ENCODE results near the gene LYRM2. TPM values are rescaled to one million over a fixed set of nuclear protein-coding genes. Genes with fewer than 3 reads are reported as not detected.

Gene LYRM2
- total RNA-seq, 2 experiments from 2014 or later, result 12.3 to 16.3 TPM

DNA sequence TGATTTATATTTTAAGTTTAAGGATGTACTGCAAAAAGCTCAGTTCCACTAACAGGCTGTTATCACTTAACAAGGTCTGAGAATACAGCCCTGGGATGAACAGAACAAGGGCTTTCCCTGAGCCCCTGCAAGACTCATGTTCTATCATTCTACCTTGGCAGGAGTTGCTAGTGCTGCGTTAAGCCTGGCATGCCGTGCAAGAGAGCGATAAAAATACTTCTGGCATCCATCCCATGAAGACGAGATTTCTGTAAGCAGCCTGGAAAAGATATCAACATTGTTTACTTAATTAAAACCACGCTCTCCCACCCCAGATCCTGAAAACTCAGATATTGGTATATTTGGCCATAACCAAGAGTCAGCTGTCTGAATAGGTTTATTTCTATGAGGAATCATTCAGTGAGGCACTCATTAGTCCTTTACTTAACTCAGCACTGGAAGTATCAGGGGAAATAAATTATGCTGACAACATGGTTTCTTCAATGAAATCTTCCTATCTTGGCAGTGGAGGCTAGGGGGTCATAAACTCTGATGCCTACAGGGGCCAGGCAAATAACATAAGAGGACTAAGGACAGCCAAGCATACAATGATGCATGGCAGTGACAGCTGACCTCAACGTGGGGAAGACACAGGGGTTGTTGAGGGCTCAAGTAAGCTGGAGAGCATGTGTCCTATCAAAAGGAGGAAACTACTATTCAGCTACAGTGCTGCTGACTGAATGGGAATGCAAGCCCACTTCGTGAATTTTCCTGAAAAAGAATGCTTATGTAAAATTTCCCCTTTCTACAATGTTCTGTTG is 37.6 kb upstream of the LYRM2 start:
- Mint-ChIP-seq H3K9me3 (no peaks in the 10 kb centered on the region), H3K36me3 (ENCODE audit: low read depth) (peaks cover 95% of the 10 kb centered on the region), H3K4me3 (no peak overlapping the region), H3K27me3 (no peaks in the 10 kb centered on the region), H3K27ac (no peak overlapping the region), H3K4me1 (ENCODE audit: low read depth) (no peaks in the 10 kb centered on the region)
- intact Hi-C loops (cut with DNase I, micrococcal nuclease), result no loop called here
- CTCF ChIA-PET, result no interaction called here
- Histone ChIP-seq H3K4me3 (ENCODE audit: low read length) (no peak overlapping the region), H3K27me3 (ENCODE audit: control insufficient read depth in 1 of 2, insufficient read depth in 2 of 2, low read length in 2 of 2) (no peaks in the 10 kb centered on the region), H3K4me1 (ENCODE audit: insufficient read depth, low read length) (no peaks in the 10 kb centered on the region), H3K36me3 (ENCODE audit: insufficient read depth, low read length) (peaks cover 97% of the 10 kb centered on the region), H3K27ac (ENCODE audit: low read depth in 1 of 2, low read length in 2 of 2) (no peak overlapping the region), H3K9me3 (ENCODE audit: control insufficient read depth in 1 of 2, insufficient read depth in 1 of 2, low read length in 2 of 2) (no peaks in the 10 kb centered on the region)
- TF ChIP-seq, protein P1, sequence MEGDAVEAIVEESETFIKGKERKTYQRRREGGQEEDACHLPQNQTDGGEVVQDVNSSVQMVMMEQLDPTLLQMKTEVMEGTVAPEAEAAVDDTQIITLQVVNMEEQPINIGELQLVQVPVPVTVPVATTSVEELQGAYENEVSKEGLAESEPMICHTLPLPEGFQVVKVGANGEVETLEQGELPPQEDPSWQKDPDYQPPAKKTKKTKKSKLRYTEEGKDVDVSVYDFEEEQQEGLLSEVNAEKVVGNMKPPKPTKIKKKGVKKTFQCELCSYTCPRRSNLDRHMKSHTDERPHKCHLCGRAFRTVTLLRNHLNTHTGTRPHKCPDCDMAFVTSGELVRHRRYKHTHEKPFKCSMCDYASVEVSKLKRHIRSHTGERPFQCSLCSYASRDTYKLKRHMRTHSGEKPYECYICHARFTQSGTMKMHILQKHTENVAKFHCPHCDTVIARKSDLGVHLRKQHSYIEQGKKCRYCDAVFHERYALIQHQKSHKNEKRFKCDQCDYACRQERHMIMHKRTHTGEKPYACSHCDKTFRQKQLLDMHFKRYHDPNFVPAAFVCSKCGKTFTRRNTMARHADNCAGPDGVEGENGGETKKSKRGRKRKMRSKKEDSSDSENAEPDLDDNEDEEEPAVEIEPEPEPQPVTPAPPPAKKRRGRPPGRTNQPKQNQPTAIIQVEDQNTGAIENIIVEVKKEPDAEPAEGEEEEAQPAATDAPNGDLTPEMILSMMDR (IDR thresholded peaks at IDR 0.05), result no peak
- no peak for ATAC-seq (ENCODE audit: poor library complexity)
- POLR2A ChIA-PET, result no interaction called here
- no peak for DNase-seq

DNA sequence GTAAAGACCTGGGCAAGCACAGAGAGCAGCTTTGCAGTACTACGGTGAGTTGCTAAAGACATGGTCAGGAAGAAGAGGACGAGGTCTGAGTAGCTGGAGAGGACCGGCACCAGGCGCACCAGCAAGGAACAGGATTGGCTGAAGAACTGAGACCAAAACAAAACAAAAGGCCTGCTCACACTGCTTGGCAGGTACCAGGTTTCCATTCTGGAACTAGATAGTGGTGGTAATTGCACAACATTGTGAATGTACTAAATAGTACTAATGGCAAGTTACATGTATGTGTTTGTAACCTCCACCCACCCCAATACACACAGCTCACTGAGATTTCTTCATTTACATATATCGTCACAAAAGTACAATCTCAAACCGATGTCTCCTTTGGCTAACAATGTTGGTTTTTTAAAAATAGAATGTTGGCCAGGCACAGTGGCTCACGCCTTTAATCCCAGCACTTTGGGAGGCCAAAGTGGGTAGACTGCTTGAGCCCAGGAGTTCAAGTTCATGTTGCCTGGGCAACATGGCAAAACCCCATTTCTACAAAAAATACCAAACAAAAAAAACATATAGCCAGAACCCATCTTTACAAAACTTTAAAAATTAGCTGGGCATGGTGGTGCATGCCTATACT is 32.5 kb upstream of the LYRM2 start:
- peaks cover 93% of the 10 kb centered on the region for H3K36me3 ChIP-seq (ENCODE audit: insufficient read depth, low read length)
- H3K4me3 ChIP-seq (ENCODE audit: low read length), result no peak overlapping the region
- ChIA-PET POLR2A (no interaction called here), CTCF (no interaction called here)
- H3K27me3 ChIP-seq (ENCODE audit: control insufficient read depth in 1 of 2, insufficient read depth in 2 of 2, low read length in 2 of 2), result no peaks in the 10 kb centered on the region
- H3K36me3 Mint-ChIP-seq (ENCODE audit: low read depth), result peaks cover 97% of the 10 kb centered on the region
- no peak overlapping the region for H3K27ac ChIP-seq (ENCODE audit: low read depth in 1 of 2, low read length in 2 of 2)
- DNase-seq (no peak), ATAC-seq (ENCODE audit: poor library complexity) (no peak)
- no peak overlapping the region for H3K27ac Mint-ChIP-seq
- no peaks in the 10 kb centered on the region for H3K4me1 ChIP-seq (ENCODE audit: insufficient read depth, low read length)
- intact Hi-C loops (cut with DNase I, micrococcal nuclease), result no loop called here
- no peaks in the 10 kb centered on the region for H3K27me3 Mint-ChIP-seq
- H3K9me3 ChIP-seq (ENCODE audit: control insufficient read depth in 1 of 2, insufficient read depth in 1 of 2, low read length in 2 of 2), result no peaks in the 10 kb centered on the region
- H3K9me3 Mint-ChIP-seq, result no peaks in the 10 kb centered on the region
- no peaks in the 10 kb centered on the region for H3K4me1 Mint-ChIP-seq (ENCODE audit: low read depth)
- TF ChIP-seq, protein P1 (IDR thresholded peaks at IDR 0.05), result no peak
- no peak overlapping the region for H3K4me3 Mint-ChIP-seq

DNA sequence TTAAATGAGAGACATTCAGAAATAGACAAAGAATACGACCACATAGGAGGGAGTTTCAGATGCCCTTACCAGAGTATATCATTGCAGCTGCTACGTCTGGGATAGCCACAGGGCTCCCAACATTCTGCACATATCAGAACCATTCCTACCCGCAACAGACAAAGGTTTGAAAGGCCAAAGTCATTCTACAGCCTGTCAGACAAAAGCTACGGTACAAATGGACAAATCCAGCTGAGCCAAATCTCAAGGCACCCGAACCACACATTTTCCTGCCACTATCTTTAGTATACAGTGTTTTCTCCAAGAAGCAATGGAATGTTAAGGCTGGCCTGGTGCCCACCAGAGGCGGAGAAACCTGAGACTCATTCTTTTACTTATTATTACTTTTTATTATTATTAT is 30.5 kb upstream of the LYRM2 start:
- Histone ChIP-seq H3K27me3 (ENCODE audit: control insufficient read depth in 1 of 2, insufficient read depth in 2 of 2, low read length in 2 of 2) (no peaks in the 10 kb centered on the region), H3K9me3 (ENCODE audit: control insufficient read depth in 1 of 2, insufficient read depth in 1 of 2, low read length in 2 of 2) (no peaks in the 10 kb centered on the region), H3K36me3 (ENCODE audit: insufficient read depth, low read length) (peaks cover 79% of the 10 kb centered on the region), H3K4me3 (ENCODE audit: low read length) (no peak overlapping the region), H3K27ac (ENCODE audit: low read depth in 1 of 2, low read length in 2 of 2) (no peak overlapping the region), H3K4me1 (ENCODE audit: insufficient read depth, low read length) (no peaks in the 10 kb centered on the region)
- ATAC-seq (ENCODE audit: poor library complexity), result no peak
- no peaks in the 10 kb centered on the region for H3K27me3 Mint-ChIP-seq
- intact Hi-C loops (cut with DNase I, micrococcal nuclease), result no loop called here
- H3K36me3 Mint-ChIP-seq (ENCODE audit: low read depth), result peaks cover 91% of the 10 kb centered on the region
- POLR2A ChIA-PET, result no interaction called here
- no peaks in the 10 kb centered on the region for H3K4me1 Mint-ChIP-seq (ENCODE audit: low read depth)
- CTCF ChIA-PET, result interaction anchor here (1.6 kb wide), 1 partner anchor 114 kb away, joined by 3 read pairs; no protein-coding TSS in a partner anchor
- no peak overlapping the region for H3K27ac Mint-ChIP-seq
- TF ChIP-seq, protein P1 (IDR thresholded peaks at IDR 0.05), result no peak
- H3K4me3 Mint-ChIP-seq, result no peak overlapping the region
- DNase-seq, result no peak
- H3K9me3 Mint-ChIP-seq, result no peaks in the 10 kb centered on the region
